ENCODE results near the gene SLC22A12.

SLC22A12 gene

GRCh38 chr11:64598797-64599697 lies 8.0 kb downstream of the SLC22A12 start:
- in situ Hi-C loops (cut with MboI; ENCODE audit: low pct_unique_long_range_greater_than_20kb, low sequenced_read_pairs, unreplicated experiment): no loop called here
- no peak for DNase-seq (ENCODE audit: low spot score)
- TF ChIP-seq CTCF (IDR thresholded peaks at IDR 0.05; ENCODE audit: extremely low read depth, insufficient read depth, missing control alignments): no peak

GRCh38 chr11:64599698-64600211 lies 8.7 kb downstream of the SLC22A12 start:
- no peak for DNase-seq (ENCODE audit: low spot score)
- no peak for TF ChIP-seq CTCF (IDR thresholded peaks at IDR 0.05; ENCODE audit: extremely low read depth, insufficient read depth, missing control alignments)
- in situ Hi-C loops (cut with MboI; ENCODE audit: low pct_unique_long_range_greater_than_20kb, low sequenced_read_pairs, unreplicated experiment): no loop called here

GRCh38 chr11:64600281-64600992 lies 9.4 kb downstream of the SLC22A12 start:
- no peak for TF ChIP-seq CTCF (IDR thresholded peaks at IDR 0.05; ENCODE audit: extremely low read depth, insufficient read depth, missing control alignments)
- in situ Hi-C loops (cut with MboI; ENCODE audit: low pct_unique_long_range_greater_than_20kb, low sequenced_read_pairs, unreplicated experiment): no loop called here
- no peak for DNase-seq (ENCODE audit: low spot score)

- in situ Hi-C loops (cut with MboI; ENCODE audit: low pct_unique_long_range_greater_than_20kb, low sequenced_read_pairs, unreplicated experiment): no loop called here
These were observed 10.8 kb downstream of the SLC22A12 start for GRCh38 chr11:64601605-64602465.

GRCh38 chr11:64602466-64603070 lies 11.5 kb downstream of the SLC22A12 start:
- DNase-seq (ENCODE audit: low spot score): no peak
- in situ Hi-C loops (cut with MboI; ENCODE audit: low pct_unique_long_range_greater_than_20kb, low sequenced_read_pairs, unreplicated experiment): no loop called here
- TF ChIP-seq CTCF (IDR thresholded peaks at IDR 0.05; ENCODE audit: extremely low read depth, insufficient read depth, missing control alignments): no peak

More at GRCh38 chr11:64601605-64602465, 10.8 kb downstream of the SLC22A12 start:
- no peak for DNase-seq (ENCODE audit: low spot score)
- TF ChIP-seq CTCF (IDR thresholded peaks at IDR 0.05; ENCODE audit: extremely low read depth, insufficient read depth, missing control alignments): no peak

Data from GM13977 (cell line).